Activated CD8-positive, alpha-beta memory T cell treated with anti-CD3 and anti-CD28 coated beads, Interleukin-2, amount 50 U/mL, for 48 hours (primary cell): ENCODE data around the gene PRIMA1.

Source experiments
- DNase-seq: peaks from one replicate; pipeline ENCODE4 v3.0.0-alpha.2; 2020

The PRIMA1 gene

GRCh38 chr14:93752980-93753561 is 35.2 kb downstream of the PRIMA1 start:
- no peak for DNase-seq

GRCh38 chr14:93751946-93752655 is 36.2 kb downstream of the PRIMA1 start:
- no peak for DNase-seq

GRCh38 chr14:93749076-93749420 is 39.2 kb downstream of the PRIMA1 start:
- no peak for DNase-seq

GRCh38 chr14:93748208-93749075 is 39.8 kb downstream of the PRIMA1 start:
- DNase-seq = no peak

GRCh38 chr14:93747560-93747959 is 40.7 kb downstream of the PRIMA1 start:
- DNase-seq = no peak

- DNase-seq = no peak
Observed at GRCh38 chr14:93747102-93747501, 41.2 kb downstream of the PRIMA1 start.

GRCh38 chr14:93745603-93746273 is 42.5 kb downstream of the PRIMA1 start:
- no peak for DNase-seq

- DNase-seq = no peak
Observed at GRCh38 chr14:93744876-93745275, 43.4 kb downstream of the PRIMA1 start.

- DNase-seq = no peak
Observed at GRCh38 chr14:93744176-93744575, 44.1 kb downstream of the PRIMA1 start.

GRCh38 chr14:93743270-93744060 is 44.8 kb downstream of the PRIMA1 start:
- DNase-seq = no peak

- no peak for DNase-seq
Observed at GRCh38 chr14:93742761-93743160, 45.5 kb downstream of the PRIMA1 start.

GRCh38 chr14:93741556-93742230 is 46.6 kb downstream of the PRIMA1 start:
- DNase-seq = no peak

- DNase-seq = no peak
Observed at GRCh38 chr14:93737634-93738033, 50.7 kb downstream of the PRIMA1 start.

- no peak for DNase-seq
Observed at GRCh38 chr14:93736378-93737014, 51.8 kb downstream of the PRIMA1 start.

- no peak for DNase-seq
Observed at GRCh38 chr14:93735206-93735605, 53.1 kb downstream of the PRIMA1 start.

GRCh38 chr14:93734086-93734822 is 54.0 kb downstream of the PRIMA1 start:
- no peak for DNase-seq

- DNase-seq = no peak
Observed at GRCh38 chr14:93733631-93734030, 54.7 kb downstream of the PRIMA1 start.

- DNase-seq = no peak
Observed at GRCh38 chr14:93733231-93733630, 55.1 kb downstream of the PRIMA1 start.

- DNase-seq = no peak
Observed at GRCh38 chr14:93732524-93732923, 55.8 kb downstream of the PRIMA1 start.

- DNase-seq = no peak
Observed at GRCh38 chr14:93731753-93732152, 56.5 kb downstream of the PRIMA1 start.

- DNase-seq = no peak
Observed at GRCh38 chr14:93729993-93730392, 58.3 kb downstream of the PRIMA1 start.
